NB4 (cell line): ENCODE results near the gene PAX8.

Source experiments
- DNase-seq: peaks from one replicate; pipeline ENCODE4 v3.0.0; 2010; ENCODE audit warnings: low read depth
- H3K4me3 ChIP-seq: one replicate; pipeline ENCODE4 v1.5.1; 2011; ENCODE audit warnings: mild to moderate bottlenecking, low read depth, low read length, moderate library complexity
- MYC ChIP-seq: IDR thresholded peaks from 2 replicates; pipeline ENCODE4 v1.6.1; 2011; ENCODE audit warnings: low read depth, low read length
- POLR2A ChIP-seq: IDR thresholded peaks from 2 replicates; pipeline ENCODE4 v1.6.1; 2011; ENCODE audit warnings: mild to moderate bottlenecking; ENCODE audit not compliant: insufficient read length; ENCODE audit errors: extremely low read depth
- TF ChIP-seq, protein P1 (sequence below): IDR thresholded peaks from one replicate; pipeline ENCODE4 v1.5.1; 2012; ENCODE audit warnings: low read depth, low read length
- TF ChIP-seq, protein P2 (sequence below): IDR thresholded peaks from 2 replicates; pipeline ENCODE4 v1.6.1; 2011; ENCODE audit warnings: low read depth, low read length

Gene PAX8

DNA sequence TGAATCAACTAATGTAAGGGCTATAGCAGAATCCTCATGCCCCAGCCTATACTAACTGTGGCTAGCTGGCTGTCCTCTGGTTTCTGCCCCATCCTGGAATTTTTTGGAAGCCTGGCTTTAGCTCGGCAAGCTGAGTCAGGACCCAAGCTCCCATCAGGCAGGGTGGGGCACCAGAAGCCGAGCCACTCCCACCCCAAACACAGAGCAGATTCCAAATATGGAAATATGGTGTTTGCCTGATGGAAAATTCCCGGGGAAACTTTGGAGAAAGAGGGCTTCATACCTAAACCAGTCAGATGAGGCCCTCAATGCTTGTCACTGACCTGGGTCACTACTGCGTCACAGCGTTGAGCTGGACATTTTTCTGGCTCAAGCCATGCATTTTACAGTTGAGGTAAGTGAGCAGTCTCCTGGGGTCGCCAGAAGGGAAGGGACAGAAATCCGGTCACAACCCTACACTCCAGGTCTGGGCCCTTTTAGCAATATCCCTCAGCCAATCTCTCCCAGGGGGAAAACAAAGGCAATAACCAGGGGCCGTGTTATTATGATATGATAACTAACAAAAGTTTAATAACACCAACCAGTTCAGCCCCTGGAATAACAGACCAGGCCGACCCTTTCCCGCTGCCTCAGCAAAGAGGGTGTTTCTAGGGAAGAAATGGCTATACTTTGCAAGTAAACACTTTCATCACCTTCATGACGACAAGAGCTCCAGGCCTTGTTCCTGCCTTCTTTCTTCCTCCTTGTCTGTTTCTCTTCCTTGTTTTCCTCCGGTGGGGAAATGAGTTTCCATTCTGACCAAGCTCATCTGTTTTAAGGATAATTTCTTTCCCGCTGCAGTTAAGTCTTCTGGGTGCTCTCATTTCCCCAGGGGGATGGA lies 67.3 kb downstream of the PAX8 start:
- DNase-seq: no peak

DNA sequence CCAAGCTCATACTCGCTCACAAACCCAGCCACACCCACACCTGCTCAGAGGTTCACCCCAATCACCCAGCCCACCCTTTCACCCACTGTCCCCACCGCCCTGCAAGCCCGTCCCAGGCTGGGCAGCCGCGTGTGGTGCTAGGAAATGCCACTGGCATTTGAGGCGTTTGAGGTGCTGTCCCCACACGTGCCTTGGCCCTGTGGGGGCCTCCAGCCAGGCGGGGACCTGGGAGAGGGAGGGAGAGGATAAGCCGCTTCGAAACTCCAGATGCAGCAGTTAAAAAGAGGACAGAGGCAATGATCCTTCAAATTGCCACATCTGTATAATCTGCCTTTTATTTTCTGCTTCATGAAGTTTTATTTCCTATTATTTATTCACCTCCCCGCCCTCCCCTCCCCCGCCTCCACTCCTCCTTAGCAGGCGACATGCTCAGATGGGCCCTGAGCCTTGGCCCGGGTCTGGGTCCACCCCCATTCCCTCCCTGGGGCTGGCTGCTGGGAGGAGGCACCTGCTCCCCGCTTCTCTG lies 69.0 kb downstream of the PAX8 start:
- TF ChIP-seq MYC: no peak
- no peak for TF ChIP-seq POLR2A
- TF ChIP-seq, protein P1, sequence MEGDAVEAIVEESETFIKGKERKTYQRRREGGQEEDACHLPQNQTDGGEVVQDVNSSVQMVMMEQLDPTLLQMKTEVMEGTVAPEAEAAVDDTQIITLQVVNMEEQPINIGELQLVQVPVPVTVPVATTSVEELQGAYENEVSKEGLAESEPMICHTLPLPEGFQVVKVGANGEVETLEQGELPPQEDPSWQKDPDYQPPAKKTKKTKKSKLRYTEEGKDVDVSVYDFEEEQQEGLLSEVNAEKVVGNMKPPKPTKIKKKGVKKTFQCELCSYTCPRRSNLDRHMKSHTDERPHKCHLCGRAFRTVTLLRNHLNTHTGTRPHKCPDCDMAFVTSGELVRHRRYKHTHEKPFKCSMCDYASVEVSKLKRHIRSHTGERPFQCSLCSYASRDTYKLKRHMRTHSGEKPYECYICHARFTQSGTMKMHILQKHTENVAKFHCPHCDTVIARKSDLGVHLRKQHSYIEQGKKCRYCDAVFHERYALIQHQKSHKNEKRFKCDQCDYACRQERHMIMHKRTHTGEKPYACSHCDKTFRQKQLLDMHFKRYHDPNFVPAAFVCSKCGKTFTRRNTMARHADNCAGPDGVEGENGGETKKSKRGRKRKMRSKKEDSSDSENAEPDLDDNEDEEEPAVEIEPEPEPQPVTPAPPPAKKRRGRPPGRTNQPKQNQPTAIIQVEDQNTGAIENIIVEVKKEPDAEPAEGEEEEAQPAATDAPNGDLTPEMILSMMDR: no peak
- TF ChIP-seq, protein P2, sequence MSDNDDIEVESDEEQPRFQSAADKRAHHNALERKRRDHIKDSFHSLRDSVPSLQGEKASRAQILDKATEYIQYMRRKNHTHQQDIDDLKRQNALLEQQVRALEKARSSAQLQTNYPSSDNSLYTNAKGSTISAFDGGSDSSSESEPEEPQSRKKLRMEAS: no peak
- no peak overlapping the region for H3K4me3 ChIP-seq
- no peak for DNase-seq

More for the DNA sequence above, 67.3 kb downstream of the PAX8 start:
- H3K4me3 ChIP-seq: no peak overlapping the region
- TF ChIP-seq POLR2A: no peak
- TF ChIP-seq MYC: no peak
- TF ChIP-seq, protein P1: no peak
- TF ChIP-seq, protein P2: no peak

DNA sequence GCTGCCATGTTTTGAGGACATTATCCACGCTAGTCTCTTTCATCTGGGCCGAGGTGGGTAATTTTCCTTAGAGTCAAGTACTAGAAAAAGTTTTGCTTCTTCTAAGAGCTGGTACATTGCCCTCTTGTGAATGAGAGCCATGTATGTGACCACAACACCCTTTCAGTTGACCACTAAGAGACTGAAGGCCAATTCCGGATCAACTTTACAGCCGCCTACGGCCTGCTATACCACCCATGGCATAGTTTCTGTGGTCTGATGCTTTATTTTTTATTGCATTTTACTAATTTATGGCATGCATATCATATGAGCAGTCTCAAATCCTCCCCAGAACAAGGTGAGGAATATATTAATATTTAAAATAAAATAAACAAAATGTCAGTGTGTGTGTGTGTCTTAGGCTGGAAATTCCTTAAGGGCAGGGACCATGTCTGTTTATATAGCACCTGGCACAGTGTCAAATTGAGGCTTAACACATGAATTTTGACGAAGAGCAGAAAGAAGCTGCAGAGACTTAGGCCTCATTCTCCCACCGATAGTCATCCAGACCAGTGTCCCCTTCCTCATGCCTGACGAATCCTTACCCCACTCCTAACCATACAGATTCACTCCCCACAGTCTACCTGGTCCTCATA lies 69.6 kb downstream of the PAX8 start:
- no peak overlapping the region for H3K4me3 ChIP-seq
- TF ChIP-seq POLR2A: no peak
- TF ChIP-seq, protein P1: no peak
- TF ChIP-seq, protein P2: no peak
- TF ChIP-seq MYC: no peak
- DNase-seq: no peak

DNA sequence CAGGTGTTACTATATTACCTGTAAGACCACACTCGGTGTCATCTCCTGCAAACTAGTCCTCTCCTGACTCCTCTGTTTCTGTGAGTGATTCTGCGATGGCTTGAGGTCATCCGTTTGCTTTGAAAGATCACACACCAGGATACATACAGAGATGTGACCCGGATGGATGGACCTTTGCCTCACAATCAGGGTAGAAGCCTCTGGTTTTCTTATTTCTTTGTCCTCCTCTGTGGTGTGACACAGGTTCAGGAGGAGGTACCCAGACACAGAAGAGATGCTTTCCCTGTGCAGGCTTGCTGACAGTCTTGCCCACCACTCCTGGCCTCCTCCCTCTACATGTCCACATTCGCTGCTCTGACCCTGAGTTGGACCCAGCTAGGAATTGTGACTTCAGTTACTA lies 70.3 kb downstream of the PAX8 start:
- no peak for TF ChIP-seq MYC
- no peak for TF ChIP-seq POLR2A
- TF ChIP-seq, protein P2: no peak
- TF ChIP-seq, protein P1: no peak
- H3K4me3 ChIP-seq: no peak overlapping the region
- DNase-seq: no peak

DNA sequence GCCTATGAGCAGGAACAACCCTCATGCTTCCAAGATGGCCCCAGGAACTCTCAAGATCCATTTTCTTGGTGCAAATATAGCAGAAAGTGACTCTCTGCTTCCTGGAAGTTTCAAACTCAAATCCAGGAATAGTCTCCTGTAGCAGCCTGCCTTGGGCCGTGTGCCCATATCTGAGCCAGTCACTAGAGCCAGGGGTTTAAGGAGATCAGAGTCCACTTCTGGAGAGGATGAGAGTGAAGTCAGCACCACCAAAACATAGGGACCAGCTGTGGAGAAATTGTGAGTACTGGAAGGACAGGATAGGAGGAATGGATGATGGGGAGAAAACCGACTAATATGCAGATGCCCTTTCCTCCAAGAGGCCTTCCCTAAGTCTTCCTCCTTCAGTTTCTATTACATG lies 71.7 kb downstream of the PAX8 start:
- TF ChIP-seq POLR2A (no peak), MYC (no peak)
- TF ChIP-seq, protein P1: no peak
- TF ChIP-seq, protein P2: no peak
- DNase-seq: no peak
- H3K4me3 ChIP-seq: no peak overlapping the region
